Thymus (tissue), 11 donors: ENCODE measurements around the gene XRCC4. TPM values are rescaled to one million over a fixed set of nuclear protein-coding genes. Genes with fewer than 3 reads are reported as not detected.

Source experiments
- DNase-seq, 9 donors: peaks; one replicate each; pipeline ENCODE4 v3.0.0-alpha.2; 2013; ENCODE audit warnings: low spot score in 9 of 9, low read depth in 6 of 9, missing footprints in 1 of 9
- H3K27ac ChIP-seq, 2 donors: one replicate each; pipeline ENCODE4 v1.5.1; 2013; ENCODE audit warnings: control low read depth in 1 of 2, low read depth in 1 of 2, low read length in 1 of 2, mild to moderate bottlenecking in 1 of 2, moderate library complexity in 1 of 2
- H3K27me3 ChIP-seq, 2 donors: one replicate each; pipeline ENCODE4 v1.5.1; 2013; ENCODE audit warnings: low read length in 1 of 2; ENCODE audit not compliant: control insufficient read depth in 2 of 2, insufficient read depth in 1 of 2
- H3K36me3 ChIP-seq, 2 donors: one replicate each; pipeline ENCODE4 v1.5.1; 2013; ENCODE audit warnings: low read length in 1 of 2, mild to moderate bottlenecking in 1 of 2, moderate library complexity in 1 of 2; ENCODE audit not compliant: control insufficient read depth in 2 of 2, insufficient read depth in 2 of 2
- H3K4me1 ChIP-seq, 2 donors: one replicate each; pipeline ENCODE4 v1.5.1; 2013; ENCODE audit warnings: low read length in 2 of 2; ENCODE audit not compliant: control insufficient read depth in 2 of 2, insufficient read depth in 2 of 2
- H3K4me3 ChIP-seq, 2 donors: one replicate each; pipeline ENCODE4 v1.5.1; 2013; ENCODE audit warnings: low read length in 2 of 2, control low read depth in 1 of 2, mild to moderate bottlenecking in 1 of 2
- H3K9me3 ChIP-seq, 2 donors: one replicate each; pipeline ENCODE4 v1.5.1; 2013; ENCODE audit warnings: low read length in 1 of 2, mild to moderate bottlenecking in 1 of 2; ENCODE audit not compliant: control insufficient read depth in 2 of 2, insufficient read depth in 1 of 2
- WGBS: extraction: QIAGEN DNeasy Blood & Tissue Kit; methylation state at CpG from one replicate; pipeline ENCODE4 v1.1.7; 2013; 5-methylcytosine and 5-hydroxymethylcytosine counted together
- polyA plus RNA-seq: library from polyadenylated mRNA; stranded (reverse); fragments of 200-250 nt; gene quantifications from one replicate; pipeline ENCODE4 v1.2.3, GENCODE V29; 2013
- total RNA-seq: library from RNA; stranded (reverse); fragments of 120-200 nt; gene quantifications from one replicate; pipeline ENCODE4 v1.2.4, GENCODE V29; 2013
- donor health status: healthy.

XRCC4 gene
- total and polyA plus RNA-seq, 2 donors: 12.5 to 21.3 TPM

DNA sequence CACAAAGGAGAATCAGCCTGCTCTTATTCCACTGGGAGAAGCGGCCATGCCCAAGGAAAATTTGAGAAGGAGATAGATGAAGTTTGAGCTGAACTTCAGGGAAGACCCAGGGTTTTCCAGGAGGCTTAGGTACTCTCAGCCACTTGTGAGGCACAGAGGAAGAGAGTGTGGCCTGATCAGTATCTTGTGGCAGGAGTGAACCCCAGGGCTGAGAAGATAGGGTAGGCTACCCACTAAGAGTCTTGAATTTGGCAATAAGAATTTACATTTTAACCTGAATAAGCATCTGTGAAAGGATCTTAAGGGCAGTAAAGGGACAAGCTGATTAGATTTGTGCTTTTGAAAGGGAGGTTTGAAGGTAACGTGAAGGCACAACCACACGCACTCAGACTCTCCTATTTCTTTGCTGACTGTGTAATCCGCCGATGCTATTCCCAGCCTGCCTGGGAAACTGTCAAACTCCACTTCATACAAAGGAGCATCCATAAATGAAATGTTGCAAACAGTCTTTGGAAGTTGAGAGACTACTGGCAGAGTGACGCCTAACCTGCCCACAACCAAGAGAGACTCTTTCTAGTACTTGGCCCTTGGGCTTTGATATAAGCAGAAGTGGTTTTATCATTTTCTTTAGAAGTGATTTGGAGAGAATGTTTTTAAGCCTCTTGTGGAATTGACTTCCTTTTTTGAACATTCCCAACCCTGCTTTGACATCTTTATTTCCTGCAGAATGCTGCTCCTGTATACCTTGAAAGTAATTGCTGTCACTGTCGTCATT lies 286.0 kb downstream of the XRCC4 start:
- Histone ChIP-seq H3K27ac (no peak overlapping the region), H3K36me3 (no peaks in the 10 kb centered on the region), H3K4me1 (no peaks in the 10 kb centered on the region), H3K4me3 (no peak overlapping the region), H3K9me3 (no peaks in the 10 kb centered on the region), H3K27me3 (no peaks in the 10 kb centered on the region)
- DNase-seq: no peak
- 90% methylated on average over 7 of the region's 7 CpGs for WGBS

DNA sequence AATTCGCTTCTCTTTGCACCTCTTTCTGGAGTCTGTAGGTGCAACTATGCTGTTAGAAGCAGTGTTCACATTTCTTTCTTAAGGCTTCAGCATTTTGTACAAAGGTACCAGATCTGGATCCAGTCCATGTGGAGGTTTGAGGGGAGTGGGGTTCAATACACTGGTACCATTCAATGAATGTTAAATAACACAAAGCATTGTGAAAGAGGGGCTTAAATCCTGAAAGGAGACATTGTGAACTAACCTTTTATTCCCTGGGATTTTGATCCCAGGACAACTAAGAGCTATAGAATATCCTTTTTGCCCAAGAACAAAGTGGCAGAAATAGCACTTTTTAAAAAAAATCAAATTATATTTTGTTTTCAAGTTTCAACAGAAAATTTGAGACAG lies 286.5 kb downstream of the XRCC4 start:
- DNase-seq: no peak
- H3K9me3 ChIP-seq: no peaks in the 10 kb centered on the region
- no peaks in the 10 kb centered on the region for H3K36me3 ChIP-seq
- no peaks in the 10 kb centered on the region for H3K4me1 ChIP-seq
- 98% methylated on average over 1 of the region's 1 CpG for WGBS
- no peak overlapping the region for H3K27ac ChIP-seq
- H3K4me3 ChIP-seq: no peak overlapping the region
- no peaks in the 10 kb centered on the region for H3K27me3 ChIP-seq

GRCh38 chr5:83364312-83365299 lies 287.3 kb downstream of the XRCC4 start:
- Histone ChIP-seq H3K36me3 (no peaks in the 10 kb centered on the region), H3K4me3 (no peak overlapping the region), H3K4me1 (no peaks in the 10 kb centered on the region), H3K27ac (no peak overlapping the region), H3K9me3 (no peaks in the 10 kb centered on the region), H3K27me3 (no peaks in the 10 kb centered on the region)
- WGBS: 95% methylated on average over 8 of the region's 8 CpGs
- DNase-seq: no peak

DNA sequence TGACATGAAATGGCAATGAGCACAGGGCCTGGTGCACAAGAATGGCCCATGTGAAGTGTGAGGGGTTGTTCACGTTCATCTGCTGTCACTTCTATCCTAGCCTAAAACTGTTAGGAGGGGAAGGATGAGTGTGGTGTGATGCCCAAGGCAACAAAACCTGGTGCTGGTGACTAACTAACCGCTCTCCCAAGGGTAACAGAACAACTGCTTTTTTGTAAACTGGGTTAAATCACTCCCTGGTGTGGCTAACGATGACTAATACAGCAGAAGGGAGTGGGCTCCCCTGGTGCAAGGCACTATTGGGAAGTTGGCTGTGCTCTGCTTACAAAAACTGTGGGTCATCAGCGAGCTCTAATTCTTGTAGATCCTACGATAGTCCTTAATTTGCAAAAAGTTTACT lies 291.0 kb downstream of the XRCC4 start:
- Histone ChIP-seq H3K36me3 (no peaks in the 10 kb centered on the region), H3K27ac (no peak overlapping the region), H3K4me1 (no peaks in the 10 kb centered on the region), H3K27me3 (no peaks in the 10 kb centered on the region), H3K4me3 (no peak overlapping the region), H3K9me3 (no peaks in the 10 kb centered on the region)
- 96% methylated on average over 5 of the region's 5 CpGs for WGBS
- DNase-seq: no peak

DNA sequence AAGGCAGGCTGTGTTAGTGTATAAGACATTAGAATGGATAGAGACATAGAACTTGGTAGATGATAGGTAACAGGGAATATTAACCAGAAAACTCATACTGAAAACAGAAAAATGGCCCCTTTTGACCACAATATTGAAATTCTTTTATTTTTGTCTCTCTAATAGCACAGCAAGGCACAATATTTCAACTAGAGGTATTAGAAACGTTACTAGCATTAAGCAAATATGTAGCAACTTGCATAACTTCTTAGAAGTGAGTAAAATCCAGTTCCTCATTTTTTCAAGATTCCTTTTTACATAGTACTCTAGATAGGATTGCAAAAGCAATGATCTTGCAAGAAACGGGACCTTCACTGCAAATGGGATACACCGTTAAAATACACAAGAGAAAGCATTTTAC lies 291.5 kb downstream of the XRCC4 start:
- 69% methylated on average over 3 of the region's 3 CpGs for WGBS
- Histone ChIP-seq H3K9me3 (no peaks in the 10 kb centered on the region), H3K36me3 (no peaks in the 10 kb centered on the region), H3K27me3 (no peaks in the 10 kb centered on the region), H3K4me1 (no peaks in the 10 kb centered on the region), H3K27ac (no peak overlapping the region), H3K4me3 (no peak overlapping the region)
- no peak for DNase-seq

DNA sequence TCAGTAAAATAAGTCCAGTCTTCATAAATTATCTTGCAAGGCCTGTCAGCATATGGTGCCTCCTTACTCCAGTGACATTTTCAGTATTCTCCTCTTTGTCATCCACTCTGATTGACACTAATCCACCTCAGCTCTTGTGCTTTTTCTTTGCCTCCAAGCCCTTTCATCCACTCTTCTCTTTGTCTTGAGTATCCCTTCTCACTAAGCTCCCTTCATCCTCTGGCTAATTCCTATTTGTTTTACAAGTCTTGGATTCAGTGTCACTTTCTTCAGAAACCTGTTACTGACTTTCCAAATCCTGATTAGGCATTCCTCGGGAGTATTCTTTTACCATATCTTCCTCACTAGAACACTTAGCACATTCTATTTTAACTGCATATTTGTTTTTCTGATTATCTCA lies 293.6 kb downstream of the XRCC4 start:
- Histone ChIP-seq H3K4me1 (no peaks in the 10 kb centered on the region), H3K9me3 (no peaks in the 10 kb centered on the region), H3K36me3 (no peaks in the 10 kb centered on the region), H3K27me3 (no peaks in the 10 kb centered on the region), H3K27ac (no peak overlapping the region), H3K4me3 (no peak overlapping the region)
- whole genome bisulfite sequencing: 87% methylated on average over 1 of the region's 1 CpG
- no peak for DNase-seq

DNA sequence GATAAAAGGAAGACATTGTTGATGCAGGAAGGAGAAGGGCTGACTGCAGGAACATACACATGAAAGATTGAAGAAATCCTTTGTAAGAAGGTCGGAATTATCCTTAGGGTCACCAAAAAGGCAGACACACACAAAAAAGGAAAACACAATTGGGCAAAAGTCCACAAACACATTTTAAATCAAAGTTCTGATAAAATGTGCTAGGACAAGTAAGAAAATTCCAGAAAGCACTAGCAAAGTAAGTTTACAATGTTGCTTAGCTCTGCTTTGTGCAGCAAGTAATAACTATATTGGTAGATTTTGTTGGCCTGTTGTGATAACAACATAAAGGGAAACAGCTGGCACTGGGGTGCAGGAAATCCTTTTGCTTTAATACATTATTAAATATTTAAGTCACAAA lies 294.4 kb downstream of the XRCC4 start:
- Histone ChIP-seq H3K9me3 (no peaks in the 10 kb centered on the region), H3K36me3 (no peaks in the 10 kb centered on the region)
- 94% methylated on average over 1 of the region's 1 CpG for WGBS

GRCh38 chr5:83374547-83374946 lies 297.2 kb downstream of the XRCC4 start:
- no peak for DNase-seq
- H3K27ac ChIP-seq: no peak overlapping the region

More for the DNA sequence above, 294.4 kb downstream of the XRCC4 start:
- H3K4me1 ChIP-seq: no peaks in the 10 kb centered on the region
- H3K27me3 ChIP-seq: no peaks in the 10 kb centered on the region
- DNase-seq: no peak
- no peak overlapping the region for H3K4me3 ChIP-seq
- no peak overlapping the region for H3K27ac ChIP-seq

DNA sequence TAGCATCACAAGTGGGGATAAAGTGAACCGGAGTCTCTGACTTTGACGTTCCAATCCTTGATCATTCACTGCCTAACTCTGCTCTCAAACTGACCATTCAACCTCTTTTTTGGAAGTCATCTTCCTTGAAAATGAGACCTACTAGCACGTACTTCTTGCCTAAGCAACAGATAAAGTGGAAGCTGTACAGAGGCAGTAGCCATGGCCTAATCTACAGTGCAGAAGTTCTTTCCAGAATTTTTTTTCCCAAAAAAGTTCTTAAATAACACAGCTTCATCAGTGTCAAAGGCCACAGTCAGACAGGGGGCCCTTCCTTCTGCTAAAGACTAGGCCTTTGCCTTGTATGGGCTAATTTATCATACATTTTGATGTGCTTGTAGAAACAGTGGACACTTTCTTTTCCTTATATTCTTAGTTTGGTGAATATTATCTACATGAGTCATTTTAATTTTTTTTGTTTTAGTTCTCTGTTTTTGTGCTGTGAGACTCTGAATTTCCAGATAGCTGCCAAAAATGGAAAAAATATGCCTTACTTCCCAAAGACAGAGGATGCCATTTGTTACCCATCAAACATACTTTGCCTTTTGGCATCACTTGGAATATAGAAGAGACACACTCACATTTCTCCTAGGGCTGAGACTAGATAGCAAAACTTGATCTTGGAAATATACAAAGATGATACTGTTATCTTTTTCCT lies 297.9 kb downstream of the XRCC4 start:
- H3K27ac ChIP-seq: no peak overlapping the region
- no peaks in the 10 kb centered on the region for H3K9me3 ChIP-seq
- 96% methylated on average over 3 of the region's 3 CpGs for WGBS
- no peaks in the 10 kb centered on the region for H3K36me3 ChIP-seq
- H3K27me3 ChIP-seq: no peaks in the 10 kb centered on the region
- no peaks in the 10 kb centered on the region for H3K4me1 ChIP-seq
- DNase-seq: no peak
- H3K4me3 ChIP-seq: no peak overlapping the region

More at GRCh38 chr5:83374547-83374946, 297.2 kb downstream of the XRCC4 start:
- H3K4me3 ChIP-seq: no peak overlapping the region
- H3K27me3 ChIP-seq: no peaks in the 10 kb centered on the region
- H3K4me1 ChIP-seq: no peaks in the 10 kb centered on the region
- WGBS: 91% methylated on average over 2 of the region's 2 CpGs
- H3K36me3 ChIP-seq: no peaks in the 10 kb centered on the region
- no peaks in the 10 kb centered on the region for H3K9me3 ChIP-seq
